Stimulated activated CD4-positive, alpha-beta T cell treated with anti-CD3 and anti-CD28 coated beads, Interleukin-12 subunit alpha, Interleukin-12 subunit beta, amount 100 ng/mL, for 24 hours (primary cell): ENCODE results near the gene SEC23B.

Experiments
- DNase-seq, 2 experiments: peaks; one replicate each; pipeline ENCODE4 v3.0.0-alpha.2; 2020; ENCODE audit warnings: low read depth in 2 of 2

SEC23B gene

GRCh38 chr20:18587665-18588573 is 80.2 kb downstream of the SEC23B start, which contains the start of gene DTD1:
Gene DTD1, plus strand, starts transcription at chr20:18588054. Its CDS starts 19 bp downstream, at chr20:18588073.
- DNase-seq = peak; percentile 69 to 92

GRCh38 chr20:18588574-18588933 is 80.8 kb downstream of the SEC23B start:
- DNase-seq = no peak

- no peak for DNase-seq
Observed at GRCh38 chr20:18589941-18590674, 82.4 kb downstream of the SEC23B start.

- DNase-seq = no peak
Observed at GRCh38 chr20:18596270-18596669, 88.5 kb downstream of the SEC23B start.

GRCh38 chr20:18609741-18610140 is 102.0 kb downstream of the SEC23B start:
- no peak for DNase-seq
